Fibroblast of lung (primary cell): ENCODE measurements around the gene CCL15. TPM values are rescaled to one million over a fixed set of nuclear protein-coding genes. Genes with fewer than 3 reads are reported as not detected.

ENCODE experiments used
- DNase-seq, 2 donors: peaks; one replicate each; pipeline versions ENCODE4 v3.0.0 to v3.0.0-alpha.2; 2010; ENCODE audit warnings: low read depth in 2 of 2
- H2AFZ ChIP-seq: 2 replicates; pipeline ENCODE4 v1.5.1; 2012; ENCODE audit warnings: low read length, control low read depth, inconsistent platforms
- H3K27ac ChIP-seq: 2 replicates; pipeline ENCODE4 v1.5.1; 2011; ENCODE audit warnings: low read length, control low read depth; ENCODE audit not compliant: insufficient read depth
- H3K27me3 ChIP-seq: 2 replicates; pipeline ENCODE4 v1.5.1; 2011; ENCODE audit warnings: mild to moderate bottlenecking, low read length; ENCODE audit not compliant: control insufficient read depth, insufficient read depth
- H3K36me3 ChIP-seq: 2 replicates; pipeline ENCODE4 v1.5.1; 2011; ENCODE audit warnings: low read length; ENCODE audit not compliant: control insufficient read depth, insufficient read depth
- H3K4me1 ChIP-seq: 2 replicates; pipeline ENCODE4 v1.5.1; 2011; ENCODE audit warnings: low read length; ENCODE audit not compliant: control insufficient read depth, insufficient read depth; ENCODE audit errors: extremely low read depth
- H3K4me2 ChIP-seq: 2 replicates; pipeline ENCODE4 v1.5.1; 2011; ENCODE audit warnings: low read length, control low read depth; ENCODE audit not compliant: insufficient read depth; ENCODE audit errors: extremely low read depth
- H3K4me3 ChIP-seq, 4 experiments: fragments of 200-600 bp in 1 of 4; sonication (generic) in 1 of 4; replicated peaks in 1 of 4; 2 replicates each; pipeline ENCODE4 v1.5.1; 2011 to 2016; ENCODE audit warnings: low read length in 4 of 4, low read depth in 3 of 4, mild to moderate bottlenecking in 3 of 4, control low read depth in 2 of 4, inconsistent platforms in 1 of 4, mixed read lengths in 1 of 4; ENCODE audit not compliant: insufficient read depth in 1 of 4; ENCODE audit errors: control extremely low read depth in 1 of 4
- H3K79me2 ChIP-seq: 2 replicates; pipeline ENCODE4 v1.5.1; 2012; ENCODE audit warnings: mild to moderate bottlenecking, low read length, inconsistent platforms; ENCODE audit not compliant: control insufficient read depth, insufficient read depth
- H3K9ac ChIP-seq: 2 replicates; pipeline ENCODE4 v1.5.1; 2011; ENCODE audit warnings: mild to moderate bottlenecking, low read length, control low read depth; ENCODE audit not compliant: insufficient read depth
- H3K9me3 ChIP-seq: 2 replicates; pipeline ENCODE4 v1.5.1; 2012; ENCODE audit warnings: low read depth, low read length; ENCODE audit not compliant: control insufficient read depth, insufficient read depth
- H4K20me1 ChIP-seq: 2 replicates; pipeline ENCODE4 v1.5.1; 2011; ENCODE audit warnings: low read length; ENCODE audit not compliant: control insufficient read depth, insufficient read depth; ENCODE audit errors: extremely low read depth
- EZH2 ChIP-seq: IDR thresholded peaks from 2 replicates; pipeline ENCODE4 v1.5.1; 2012; ENCODE audit warnings: low read length, control low read depth, mild to moderate bottlenecking; ENCODE audit errors: missing control alignments
- polyA minus RNA-seq: library from RNA; depleted of rRNA, polyadenylated mRNA; stranded (reverse); fragments of >200 nt; gene quantifications from 2 replicates; pipeline ENCODE4 v1.2.3, GENCODE V29; 2011; ENCODE audit warnings: low replicate concordance
- polyA plus RNA-seq, 2 donors: library from polyadenylated mRNA; depleted of rRNA in 1 of 2; stranded (reverse) in 1 of 2; unstranded in 1 of 2; fragments of >200 nt; gene quantifications; 2 replicates each; pipeline ENCODE4 v1.2.1, GENCODE V29; 2011 to 2012; ENCODE audit warnings: missing spikeins in 1 of 2
- total RNA-seq: library from RNA; depleted of rRNA; stranded (reverse); fragments of >200 nt; gene quantifications from 2 replicates; pipeline ENCODE4 v1.2.1, GENCODE V29; 2014
- TF ChIP-seq, protein P1 (sequence below), 2 donors: IDR thresholded peaks in 1 of 2; conservative IDR thresholded peaks in 1 of 2; 1 replicate in 1 of 2; 2 replicates in 1 of 2; pipeline ENCODE4 v1.5.1; 2011 to 2012; ENCODE audit warnings: low read length in 2 of 2, control low read depth in 1 of 2, inconsistent platforms in 1 of 2, low read depth in 1 of 2, mild to moderate bottlenecking in 1 of 2

CCL15 gene, protein sequence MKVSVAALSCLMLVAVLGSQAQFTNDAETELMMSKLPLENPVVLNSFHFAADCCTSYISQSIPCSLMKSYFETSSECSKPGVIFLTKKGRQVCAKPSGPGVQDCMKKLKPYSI
- total RNA-seq, result not detected in 2 replicates
- not detected in 2 replicates for polyA plus RNA-seq
- not detected in 2 replicates for polyA plus RNA-seq (2012)
- polyA minus RNA-seq, result not detected in 2 replicates

DNA sequence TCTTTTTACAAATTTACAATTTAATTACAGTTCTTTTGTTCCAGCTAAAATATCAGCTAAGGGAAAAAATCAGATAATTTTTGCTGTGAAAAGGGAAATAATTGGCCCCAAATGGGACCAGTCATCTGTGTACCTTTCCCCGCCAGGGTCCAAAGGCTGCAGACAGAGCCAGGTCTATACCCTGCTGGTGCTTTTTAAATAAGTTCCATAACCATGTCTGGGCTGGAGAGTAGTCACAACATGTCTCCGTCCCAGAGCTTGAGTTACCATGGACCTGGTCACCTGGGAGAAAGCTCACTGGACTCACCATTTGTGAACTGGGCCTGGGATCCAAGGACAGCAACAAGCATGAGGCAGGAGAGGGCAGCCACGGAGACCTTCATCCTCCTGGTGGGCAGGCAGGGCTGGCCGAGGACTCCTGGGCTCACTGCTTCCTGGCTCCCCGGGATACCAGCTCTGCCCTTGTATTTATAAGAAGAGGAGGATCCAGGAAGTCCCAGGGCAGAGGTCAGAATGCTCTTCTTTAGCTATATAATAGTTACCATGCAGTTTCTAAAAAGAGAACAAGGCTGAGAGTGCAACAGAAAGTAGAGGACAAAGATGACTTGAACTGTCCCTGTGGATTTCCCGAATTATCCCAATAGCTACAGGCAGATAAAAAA lies at the start of gene CCL15:
Gene CCL15, minus strand, starts transcription at position 444 of the 662 bp plus-strand sequence. Its CDS starts 61 bp downstream, at position 383.
- no peak for TF ChIP-seq EZH2
- TF ChIP-seq, protein P1, sequence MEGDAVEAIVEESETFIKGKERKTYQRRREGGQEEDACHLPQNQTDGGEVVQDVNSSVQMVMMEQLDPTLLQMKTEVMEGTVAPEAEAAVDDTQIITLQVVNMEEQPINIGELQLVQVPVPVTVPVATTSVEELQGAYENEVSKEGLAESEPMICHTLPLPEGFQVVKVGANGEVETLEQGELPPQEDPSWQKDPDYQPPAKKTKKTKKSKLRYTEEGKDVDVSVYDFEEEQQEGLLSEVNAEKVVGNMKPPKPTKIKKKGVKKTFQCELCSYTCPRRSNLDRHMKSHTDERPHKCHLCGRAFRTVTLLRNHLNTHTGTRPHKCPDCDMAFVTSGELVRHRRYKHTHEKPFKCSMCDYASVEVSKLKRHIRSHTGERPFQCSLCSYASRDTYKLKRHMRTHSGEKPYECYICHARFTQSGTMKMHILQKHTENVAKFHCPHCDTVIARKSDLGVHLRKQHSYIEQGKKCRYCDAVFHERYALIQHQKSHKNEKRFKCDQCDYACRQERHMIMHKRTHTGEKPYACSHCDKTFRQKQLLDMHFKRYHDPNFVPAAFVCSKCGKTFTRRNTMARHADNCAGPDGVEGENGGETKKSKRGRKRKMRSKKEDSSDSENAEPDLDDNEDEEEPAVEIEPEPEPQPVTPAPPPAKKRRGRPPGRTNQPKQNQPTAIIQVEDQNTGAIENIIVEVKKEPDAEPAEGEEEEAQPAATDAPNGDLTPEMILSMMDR (conservative IDR thresholded peaks at IDR 0.05 in 1 of 2, IDR thresholded peaks at IDR 0.05 in 1 of 2; ENCODE audit: low read depth in 1 of 2, low read length in 2 of 2), result no peak
- no peak within 1 kb of the TSS for H3K27ac ChIP-seq
- no peak within 1 kb of the TSS for H2AFZ ChIP-seq
- H3K36me3 ChIP-seq, result no peaks in the 10 kb centered on the region
- H3K9me3 ChIP-seq, result no peaks in the 10 kb centered on the region
- H4K20me1 ChIP-seq, result no peaks in the 10 kb centered on the region
- no peak for DNase-seq
- H3K4me3 ChIP-seq, result no peak within 1 kb of the TSS
- no peaks in the 10 kb centered on the region for H3K27me3 ChIP-seq
- H3K4me2 ChIP-seq, result no peak within 1 kb of the TSS
- no peak within 1 kb of the TSS for H3K9ac ChIP-seq
- H3K79me2 ChIP-seq, result no peaks in the 10 kb centered on the region
- no peaks in the 10 kb centered on the region for H3K4me1 ChIP-seq

DNA sequence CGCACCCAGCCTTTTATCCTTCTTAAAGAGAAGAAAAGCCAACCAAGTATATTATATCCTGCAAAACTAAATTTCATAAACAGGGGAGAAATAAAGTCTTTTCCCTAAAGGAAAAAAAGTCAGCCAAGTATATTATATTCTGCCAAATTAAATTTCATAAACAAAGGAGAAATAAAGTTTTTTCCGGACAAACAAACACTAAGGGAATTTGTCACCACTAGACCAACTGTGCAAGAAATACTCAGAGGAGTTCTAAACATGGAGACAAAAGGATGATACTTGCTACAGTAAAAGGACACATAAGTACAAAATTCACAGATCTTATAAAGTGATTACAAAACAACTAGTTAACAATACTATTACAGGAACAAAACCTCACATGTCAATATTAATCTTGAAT lies 48.3 kb upstream of the CCL15 start:
- H3K4me2 ChIP-seq, result no peak overlapping the region
- no peak overlapping the region for H3K9ac ChIP-seq
- no peaks in the 10 kb centered on the region for H3K36me3 ChIP-seq
- H2AFZ ChIP-seq, result no peak overlapping the region
- no peak overlapping the region for H3K4me3 ChIP-seq
- no peak for DNase-seq
- TF ChIP-seq, protein P1 (conservative IDR thresholded peaks at IDR 0.05 in 1 of 2, IDR thresholded peaks at IDR 0.05 in 1 of 2; ENCODE audit: low read depth in 1 of 2, low read length in 2 of 2), result no peak
- no peak for TF ChIP-seq EZH2
- H3K79me2 ChIP-seq, result no peaks in the 10 kb centered on the region
- no peaks in the 10 kb centered on the region for H3K27me3 ChIP-seq
- H3K4me1 ChIP-seq, result no peaks in the 10 kb centered on the region
- no peaks in the 10 kb centered on the region for H3K9me3 ChIP-seq
- H4K20me1 ChIP-seq, result no peaks in the 10 kb centered on the region
- H3K27ac ChIP-seq, result no peak overlapping the region

DNA sequence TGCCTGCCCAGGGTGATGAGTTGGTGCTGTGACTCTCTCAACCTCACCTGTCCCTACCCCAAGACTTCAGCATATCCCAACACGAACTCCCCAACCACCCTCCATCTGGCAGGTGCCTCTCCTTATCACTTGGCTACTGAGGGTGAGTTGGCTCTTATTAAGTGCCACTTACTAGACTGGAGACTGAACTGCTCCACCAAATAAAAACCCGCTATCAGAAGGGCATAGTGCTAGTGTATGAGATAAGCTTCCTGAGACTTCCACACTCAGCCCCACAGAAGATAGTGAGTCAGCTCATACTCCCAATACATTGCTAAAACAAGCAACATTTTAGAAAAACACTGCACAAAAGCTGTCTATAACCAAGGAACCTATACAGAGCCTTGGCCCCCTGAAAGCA lies 46.7 kb upstream of the CCL15 start:
- Histone ChIP-seq H3K4me3 (no peak overlapping the region), H3K9ac (no peak overlapping the region), H3K27me3 (no peaks in the 10 kb centered on the region), H3K4me1 (no peaks in the 10 kb centered on the region), H3K36me3 (no peaks in the 10 kb centered on the region), H3K4me2 (no peak overlapping the region), H4K20me1 (no peaks in the 10 kb centered on the region), H3K27ac (no peak overlapping the region), H3K9me3 (no peaks in the 10 kb centered on the region), H3K79me2 (no peaks in the 10 kb centered on the region), H2AFZ (no peak overlapping the region)
- no peak for TF ChIP-seq EZH2
- TF ChIP-seq, protein P1 (conservative IDR thresholded peaks at IDR 0.05 in 1 of 2, IDR thresholded peaks at IDR 0.05 in 1 of 2; ENCODE audit: low read depth in 1 of 2, low read length in 2 of 2), result no peak
- DNase-seq, result no peak
